Activated CD8-positive, alpha-beta memory T cell treated with anti-CD3 and anti-CD28 coated beads for 48 hours (primary cell): Measurements from ENCODE around the gene MRPL21.

Experiments
- DNase-seq, 3 experiments: peaks; one replicate each; pipeline ENCODE4 v3.0.0-alpha.2; 2020; ENCODE audit warnings: low read depth in 2 of 3, low spot score in 2 of 3

The MRPL21 gene

DNA sequence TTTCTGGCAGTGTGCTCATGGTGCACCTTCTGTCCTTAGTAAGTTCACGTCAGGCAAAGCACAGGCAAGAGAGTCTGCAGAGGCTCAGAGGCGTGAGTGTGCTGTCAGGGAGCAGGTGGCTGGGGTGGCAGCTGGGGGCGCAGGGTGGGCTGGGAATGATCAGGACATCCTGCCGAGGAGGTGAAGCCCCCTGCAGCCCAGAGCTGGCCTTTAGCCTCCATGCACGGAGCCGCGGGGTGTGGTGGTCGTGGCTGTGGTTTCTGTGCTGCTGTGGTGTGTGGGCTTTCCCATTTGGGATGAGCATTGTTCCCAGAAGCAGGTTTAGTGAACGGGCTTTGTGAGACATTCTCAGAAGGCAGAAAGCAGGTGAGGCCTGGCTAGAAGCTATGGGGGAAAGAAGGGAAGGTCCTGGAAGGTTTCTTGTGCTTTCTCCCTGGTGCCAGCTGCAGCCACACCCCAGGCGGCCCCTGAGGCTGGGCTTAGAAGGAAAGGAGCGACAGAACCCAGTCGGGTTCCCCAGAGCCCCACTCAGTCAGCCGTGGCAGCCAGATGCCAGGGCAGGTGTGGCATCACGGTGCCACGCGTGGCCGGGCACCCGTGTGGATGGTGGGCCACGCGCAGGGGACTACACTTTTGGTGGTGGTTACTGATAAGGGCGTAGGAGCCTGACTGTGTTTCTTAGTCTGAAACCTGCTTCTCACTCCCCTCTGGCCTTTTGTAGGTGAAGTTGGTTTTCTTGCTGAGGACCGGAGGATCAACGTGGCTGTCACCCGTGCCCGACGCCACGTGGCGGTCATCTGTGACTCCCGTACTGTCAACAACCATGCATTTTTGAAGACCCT, 32.1 kb upstream of the MRPL21 start:
- DNase-seq, result no peak

- DNase-seq, result no peak
Observed at GRCh38 chr11:68935066-68935465, 31.4 kb upstream of the MRPL21 start.

DNA sequence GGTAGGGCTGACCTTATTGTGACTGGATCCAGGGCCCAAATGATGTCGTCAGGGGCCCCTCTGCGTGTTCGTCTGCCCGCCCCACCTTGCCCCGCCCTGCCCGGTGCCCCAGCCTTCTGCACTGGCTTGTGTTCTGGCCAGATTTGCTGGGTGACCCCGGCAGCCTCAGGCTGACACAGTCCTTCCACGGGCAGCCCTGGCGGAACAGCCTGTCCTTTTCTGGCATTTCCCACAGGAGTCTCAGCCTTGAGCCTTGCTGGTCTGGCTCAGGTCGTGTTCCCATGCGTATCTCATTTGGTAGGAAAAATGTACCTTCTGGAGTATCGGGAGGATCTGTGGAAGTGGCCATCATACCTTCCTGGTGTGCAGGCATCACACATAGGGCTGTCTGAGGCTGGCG, 31.0 kb upstream of the MRPL21 start:
- DNase-seq, result no peak

- no peak for DNase-seq
Observed at GRCh38 chr11:68934321-68934645, 30.7 kb upstream of the MRPL21 start.

DNA sequence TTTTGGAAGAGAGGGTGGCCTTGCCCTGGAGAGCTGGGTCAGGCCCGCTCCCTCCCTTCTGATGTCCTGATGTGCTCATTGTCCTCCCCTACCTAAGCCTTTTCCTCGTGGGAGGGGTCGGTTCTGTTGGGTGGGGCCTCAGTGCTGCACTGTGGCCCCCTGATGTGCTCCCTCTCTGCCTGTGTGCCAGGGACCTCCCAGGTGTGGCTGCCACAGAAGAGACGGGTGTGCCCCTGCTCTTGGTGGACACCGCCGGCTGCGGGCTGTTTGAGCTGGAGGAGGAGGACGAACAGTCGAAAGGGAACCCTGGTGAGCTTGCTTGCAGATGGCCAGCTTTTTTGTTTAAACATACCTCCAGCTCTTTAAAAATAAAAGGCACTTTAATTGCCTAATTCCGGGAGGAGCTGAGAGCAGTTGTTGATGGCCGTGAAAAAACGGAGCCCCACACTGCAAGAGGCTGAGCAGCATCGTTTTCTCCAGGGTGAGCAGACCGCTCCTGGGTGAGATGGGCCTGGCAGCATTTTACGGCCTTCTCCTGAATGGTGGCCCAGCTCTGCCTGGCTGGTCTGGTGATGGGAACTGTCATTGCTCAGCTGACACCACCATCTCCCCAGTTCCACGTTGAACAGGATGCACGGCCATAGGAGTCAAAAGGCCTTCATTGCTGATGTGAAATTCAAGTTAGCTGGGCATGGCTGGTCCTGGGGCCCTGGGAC, 30.1 kb upstream of the MRPL21 start:
- no peak for DNase-seq

GRCh38 chr11:68932933-68933577, 29.4 kb upstream of the MRPL21 start:
- DNase-seq, result no peak

GRCh38 chr11:68932358-68932757, 28.7 kb upstream of the MRPL21 start:
- DNase-seq, result no peak

DNA sequence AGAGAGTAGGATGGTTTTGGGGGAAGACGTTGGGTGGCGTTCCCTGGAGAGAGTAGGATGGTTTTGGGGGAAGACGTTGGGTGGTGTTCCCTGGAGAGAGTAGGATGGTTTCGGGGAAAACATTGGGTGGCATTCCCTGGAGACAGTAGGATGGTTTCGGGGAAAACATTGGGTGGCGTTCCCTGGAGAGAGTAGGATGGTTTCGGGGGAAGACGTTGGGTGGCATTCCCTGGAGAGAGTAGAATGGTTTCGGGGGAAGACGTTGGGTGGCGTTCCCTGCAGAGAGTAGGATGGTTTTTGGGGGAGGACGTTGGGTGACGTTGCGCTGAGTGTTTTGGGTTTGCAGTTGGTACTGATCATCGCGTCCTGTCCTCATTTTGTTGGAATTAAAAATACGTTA, 28.3 kb upstream of the MRPL21 start:
- DNase-seq, result no peak

DNA sequence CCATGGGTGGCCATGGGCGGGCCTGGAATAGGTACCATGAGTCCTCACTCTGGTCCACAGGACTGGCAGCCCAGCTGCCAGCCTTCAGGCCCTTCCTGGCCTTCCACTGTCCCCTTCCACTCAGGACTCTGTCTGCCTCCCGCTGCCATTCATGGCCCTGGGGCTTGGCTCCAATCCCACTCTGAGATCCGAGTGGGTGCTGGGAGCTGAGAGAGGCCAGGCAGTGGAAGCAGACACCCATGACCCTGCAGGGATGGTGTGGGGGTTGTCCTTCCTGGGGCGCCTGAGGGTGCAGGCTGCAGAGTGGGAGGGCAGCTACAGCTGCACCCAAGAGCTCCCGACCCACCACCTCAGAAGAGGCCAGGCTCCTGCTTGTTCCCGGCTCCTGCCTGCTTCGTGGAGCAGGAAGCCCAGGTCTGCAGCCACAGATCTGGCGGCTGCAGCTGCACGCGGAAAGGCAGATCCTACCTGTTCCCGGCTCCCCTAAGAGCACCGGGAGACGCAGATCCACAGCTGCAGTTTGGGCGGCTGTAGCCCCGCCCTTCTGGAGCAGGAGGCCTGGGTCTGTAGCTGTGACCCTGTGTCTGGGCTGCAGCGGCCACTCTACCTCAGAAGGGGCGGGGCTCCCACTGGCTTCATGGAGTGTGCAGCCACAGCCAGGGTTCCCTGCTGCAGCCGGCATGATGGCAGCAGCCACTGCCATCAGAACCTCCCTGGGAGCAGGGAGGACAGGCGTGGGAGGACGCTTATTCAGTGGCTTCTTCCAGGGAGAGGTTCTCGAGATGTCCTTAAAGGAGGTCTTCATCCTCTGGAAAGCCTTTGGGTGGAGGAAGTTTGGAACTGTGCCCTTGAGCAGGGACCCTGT, 27.6 kb upstream of the MRPL21 start:
- no peak for DNase-seq

DNA sequence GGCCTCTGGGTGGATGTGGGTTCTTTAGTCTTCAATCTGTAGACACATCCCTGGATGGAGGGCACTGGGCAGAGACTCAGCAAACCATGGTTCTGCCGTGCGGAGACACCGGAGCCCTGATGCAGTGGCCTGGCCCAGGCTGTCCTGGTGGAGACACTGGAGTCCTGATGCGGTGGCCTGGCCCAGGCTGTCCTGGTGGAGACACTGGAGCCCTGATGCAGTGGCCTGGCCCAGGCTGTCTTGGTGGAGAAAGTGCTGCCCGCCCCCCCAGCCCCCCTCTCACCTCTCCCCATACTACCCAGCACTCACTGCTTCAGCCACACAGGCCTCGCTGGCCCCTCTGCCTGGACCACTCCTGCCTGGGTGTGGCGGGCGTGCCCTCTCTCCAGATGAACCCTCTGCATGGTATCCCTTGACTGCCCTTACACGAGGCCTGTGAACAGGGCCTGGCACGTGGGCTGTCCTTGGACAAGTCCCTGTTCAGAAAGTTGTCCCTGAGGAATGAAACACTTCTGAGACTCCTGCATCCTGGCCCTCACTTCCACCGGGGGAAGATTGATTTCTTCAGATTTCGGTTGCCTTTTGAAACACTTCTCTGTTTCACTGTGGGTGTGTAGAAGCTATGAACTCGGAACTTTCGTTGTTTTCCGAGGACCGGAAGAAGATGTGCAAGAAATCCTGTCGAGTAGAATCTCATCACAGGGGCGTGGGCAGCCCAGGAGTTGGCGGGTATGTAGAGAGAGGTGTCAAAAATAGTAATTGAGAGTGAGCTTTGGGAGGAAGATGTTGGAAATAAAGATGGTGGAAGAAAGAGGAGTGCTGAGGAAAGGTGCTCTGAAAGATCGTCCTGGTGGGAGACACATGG, 26.3 kb upstream of the MRPL21 start:
- DNase-seq, result no peak

DNA sequence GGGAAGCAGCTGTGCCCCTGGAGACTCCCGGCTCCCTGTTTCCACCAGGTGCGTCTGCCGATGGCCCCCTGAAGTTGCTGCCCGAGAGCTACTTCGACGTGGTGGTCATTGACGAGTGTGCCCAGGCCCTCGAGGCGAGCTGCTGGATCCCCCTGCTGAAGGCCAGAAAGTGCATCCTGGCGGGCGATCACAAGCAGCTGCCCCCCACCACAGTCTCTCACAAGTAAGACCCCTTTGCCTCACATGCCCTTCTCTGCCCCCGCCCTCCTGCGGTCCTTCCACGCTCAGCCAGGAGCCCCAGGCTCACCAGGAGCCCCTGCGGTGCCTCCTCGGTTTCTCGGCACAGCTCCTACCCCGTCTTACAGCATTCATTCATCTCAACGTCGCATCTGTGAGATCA, 25.5 kb upstream of the MRPL21 start:
- DNase-seq, result no peak

DNA sequence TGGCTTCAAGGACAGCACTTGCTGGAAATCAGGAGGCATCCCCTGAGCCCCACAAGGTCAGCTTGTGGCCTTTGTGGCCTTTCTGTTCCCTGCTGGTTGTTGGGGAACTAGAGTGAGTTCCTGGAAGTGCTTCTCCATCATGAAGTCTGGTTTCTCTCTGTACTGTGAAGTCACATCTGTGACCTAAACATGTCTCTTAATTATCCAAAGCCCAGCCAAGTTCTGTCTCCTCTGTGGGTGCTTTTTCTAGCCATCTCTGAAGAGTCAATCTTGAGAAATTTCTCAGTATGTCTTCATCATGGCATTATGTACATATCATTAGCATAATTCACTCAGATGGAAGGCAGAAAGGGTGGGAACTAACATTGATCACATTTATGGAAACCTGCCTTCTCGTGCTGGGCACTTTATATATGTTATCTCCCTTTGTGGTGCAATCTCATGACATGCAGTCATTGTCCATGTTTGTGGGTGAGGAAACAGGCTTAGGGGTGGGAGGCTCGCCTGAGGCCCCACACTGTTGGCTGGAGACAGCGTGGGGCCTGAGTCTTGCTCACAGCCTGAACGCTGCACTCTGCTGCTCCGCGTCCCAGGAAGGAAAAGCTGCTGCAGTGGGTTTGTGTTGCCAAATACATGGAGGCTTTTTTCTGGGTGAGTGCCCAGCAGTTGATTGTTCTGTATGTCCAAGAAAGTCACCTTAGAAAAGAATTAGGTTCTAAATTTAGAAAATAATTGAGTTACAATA, 24.7 kb upstream of the MRPL21 start:
- DNase-seq, result no peak

GRCh38 chr11:68927280-68928135, 23.9 kb upstream of the MRPL21 start:
- no peak for DNase-seq

DNA sequence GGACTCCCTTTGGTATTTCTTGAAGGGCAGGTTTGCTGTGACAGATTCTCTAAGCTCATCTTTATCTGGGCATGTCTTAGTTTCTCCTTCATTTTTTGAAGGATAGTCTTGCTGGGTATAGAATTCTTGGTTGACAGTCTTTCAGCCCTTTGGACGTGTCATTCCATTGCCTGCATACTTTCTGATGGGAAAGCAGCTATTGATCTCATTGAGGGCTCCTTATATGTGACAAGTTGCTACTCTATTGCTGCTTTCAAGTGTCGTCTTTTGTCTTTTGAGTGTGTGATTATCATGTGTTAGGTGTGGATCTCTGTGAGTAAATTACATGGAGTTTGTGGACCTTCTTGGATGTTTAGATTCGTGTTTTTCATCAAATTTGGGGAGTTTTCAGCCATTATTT, 22.0 kb upstream of the MRPL21 start:
- DNase-seq, result no peak

- DNase-seq, result no peak
Observed at GRCh38 chr11:68924073-68924925, 20.7 kb upstream of the MRPL21 start.

DNA sequence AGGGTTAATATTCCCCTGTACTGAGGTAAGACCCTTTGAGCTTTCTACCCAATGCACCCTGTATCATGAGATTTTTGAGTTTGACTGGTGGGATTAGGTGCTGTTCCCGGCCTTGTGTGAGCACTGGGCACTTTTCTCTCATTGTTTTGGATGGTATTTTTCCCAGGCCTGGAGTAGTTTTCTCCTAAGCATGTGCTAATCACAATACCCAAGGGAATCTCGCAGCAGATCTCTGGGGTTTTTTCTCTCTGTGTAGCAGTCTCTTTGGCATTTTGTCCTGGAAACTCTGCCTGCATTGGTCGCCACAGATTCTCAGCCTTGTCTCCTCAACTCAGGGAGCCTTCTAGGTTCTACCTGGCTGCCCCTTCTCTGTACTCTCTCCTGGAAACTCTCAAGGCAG, 20.0 kb upstream of the MRPL21 start:
- DNase-seq, result no peak

DNA sequence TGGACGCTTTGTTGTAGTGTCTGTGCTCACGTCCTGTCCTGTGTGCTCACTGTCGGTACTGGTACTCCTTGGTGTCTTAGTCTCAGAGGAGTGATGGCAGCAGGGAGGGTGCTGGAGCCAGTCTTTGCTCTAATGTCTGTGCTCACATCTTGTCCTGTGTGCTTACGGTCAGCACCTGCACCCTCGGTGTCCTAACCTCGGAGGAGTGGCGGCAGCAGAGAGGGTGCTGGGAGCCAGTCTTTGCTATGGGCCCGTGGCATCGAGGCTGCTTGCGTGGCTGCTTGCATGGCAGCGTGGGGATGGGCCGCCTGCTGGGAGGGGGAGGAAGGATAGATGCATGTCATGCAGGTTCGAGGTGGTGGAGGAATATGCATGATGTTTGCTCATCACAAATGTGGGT, 12.8 kb upstream of the MRPL21 start:
- no peak for DNase-seq

GRCh38 chr11:68914761-68915160, 11.1 kb upstream of the MRPL21 start:
- no peak for DNase-seq
